Activated CD8-positive, alpha-beta memory T cell treated with anti-CD3 and anti-CD28 coated beads, Interleukin-2, amount 50 U/mL, for 1 hour (primary cell): ENCODE measurements around the gene SELENOS.
A peak's percentile ranks its signal among the peaks of the same experiment; 100 is the strongest.

Experiments
- DNase-seq: peaks from one replicate; pipeline ENCODE4 v3.0.0-alpha.2; 2020; ENCODE audit errors: extremely low read depth

SELENOS gene

GRCh38 chr15:101276501-101277037 lies 716 bp downstream of the SELENOS start:
- DNase-seq: no peak

GRCh38 chr15:101275018-101275417 lies 2.3 kb downstream of the SELENOS start:
- DNase-seq: no peak

- no peak for DNase-seq
These were observed 3.8 kb downstream of the SELENOS start for GRCh38 chr15:101273534-101273933.

DNA sequence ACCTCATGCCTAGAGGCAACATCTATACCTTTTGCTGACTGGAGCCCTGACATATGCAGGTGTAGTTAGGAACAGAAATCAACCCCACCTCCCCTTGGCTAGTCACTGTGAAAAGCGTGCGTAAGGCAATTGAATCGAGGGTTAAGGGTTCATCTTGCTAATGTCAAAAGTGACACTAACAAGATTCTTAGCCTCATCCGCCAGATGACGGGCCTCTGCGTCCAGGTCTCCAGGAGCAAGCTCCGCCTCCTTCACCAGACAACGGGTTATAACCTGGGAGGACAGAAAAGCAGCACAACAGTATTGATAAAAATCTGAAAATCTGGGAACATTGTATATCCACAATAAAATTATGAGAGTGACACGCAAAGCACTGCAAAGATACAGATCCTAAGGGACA lies 4.7 kb downstream of the SELENOS start:
- DNase-seq: no peak

GRCh38 chr15:101269479-101270223 lies 7.6 kb downstream of the SELENOS start:
- no peak for DNase-seq

DNA sequence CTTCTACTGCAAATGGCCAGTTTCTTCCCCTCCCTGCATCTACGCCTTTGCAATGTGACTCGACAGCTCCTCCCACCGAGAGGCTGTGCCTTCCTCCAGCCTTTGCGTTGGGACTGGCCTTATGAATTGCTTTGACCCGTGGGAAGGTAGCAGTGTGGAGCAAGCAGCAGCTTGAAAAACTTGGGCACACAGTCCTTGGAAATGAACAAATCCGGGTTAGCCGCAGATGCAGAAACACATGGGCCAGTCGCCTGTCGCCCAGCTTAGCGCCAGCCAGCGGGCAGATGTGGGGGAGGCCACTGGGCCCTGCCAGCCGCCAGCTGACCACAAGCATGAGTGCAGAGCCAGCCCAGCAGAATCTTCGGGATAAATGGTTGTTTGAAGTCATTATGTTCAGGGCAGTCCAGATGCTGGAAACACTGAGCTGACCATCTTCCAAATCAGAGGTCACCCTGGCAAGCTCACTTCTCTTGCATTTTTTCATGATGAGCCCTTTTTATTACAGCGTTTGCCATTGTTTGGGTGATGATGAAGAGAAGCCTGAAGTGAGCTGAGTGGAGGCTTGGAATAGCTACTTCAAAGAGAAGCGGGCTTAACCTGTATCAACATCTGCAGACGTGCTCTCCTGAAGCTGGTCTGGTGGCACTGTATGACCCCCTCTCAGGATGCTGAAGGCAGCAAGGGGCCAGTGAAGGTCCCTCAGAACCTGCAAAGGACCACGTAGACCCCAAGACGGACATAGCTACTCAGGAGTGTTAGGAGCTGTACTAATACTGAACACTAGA lies 9.8 kb downstream of the SELENOS start:
- DNase-seq: no peak

GRCh38 chr15:101266787-101267186 lies 10.5 kb downstream of the SELENOS start:
- DNase-seq: no peak

DNA sequence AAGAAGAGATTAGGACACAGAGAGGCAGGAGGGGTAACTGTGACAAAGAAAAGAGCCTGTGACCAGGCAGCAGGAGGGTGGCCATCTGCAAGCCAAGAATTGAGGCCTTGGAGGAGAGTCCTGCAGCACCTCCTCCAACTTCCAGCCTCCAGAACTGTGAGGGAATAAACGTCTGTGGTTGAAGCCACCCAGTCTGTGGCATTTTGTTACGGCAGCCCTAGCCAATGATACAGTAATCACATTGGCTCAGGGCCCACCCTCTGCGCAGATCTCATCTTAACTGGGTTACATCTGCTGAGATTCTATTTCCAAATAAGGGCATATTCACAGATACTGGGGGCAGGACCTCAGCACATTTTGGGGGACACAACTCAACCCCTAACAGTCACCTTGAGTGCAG lies 11.3 kb downstream of the SELENOS start:
- no peak for DNase-seq

GRCh38 chr15:101264911-101265641 lies 12.2 kb downstream of the SELENOS start:
- no peak for DNase-seq

GRCh38 chr15:101264011-101264410 lies 13.3 kb downstream of the SELENOS start:
- no peak for DNase-seq

GRCh38 chr15:101262551-101262950 lies 14.7 kb downstream of the SELENOS start:
- DNase-seq: no peak

DNA sequence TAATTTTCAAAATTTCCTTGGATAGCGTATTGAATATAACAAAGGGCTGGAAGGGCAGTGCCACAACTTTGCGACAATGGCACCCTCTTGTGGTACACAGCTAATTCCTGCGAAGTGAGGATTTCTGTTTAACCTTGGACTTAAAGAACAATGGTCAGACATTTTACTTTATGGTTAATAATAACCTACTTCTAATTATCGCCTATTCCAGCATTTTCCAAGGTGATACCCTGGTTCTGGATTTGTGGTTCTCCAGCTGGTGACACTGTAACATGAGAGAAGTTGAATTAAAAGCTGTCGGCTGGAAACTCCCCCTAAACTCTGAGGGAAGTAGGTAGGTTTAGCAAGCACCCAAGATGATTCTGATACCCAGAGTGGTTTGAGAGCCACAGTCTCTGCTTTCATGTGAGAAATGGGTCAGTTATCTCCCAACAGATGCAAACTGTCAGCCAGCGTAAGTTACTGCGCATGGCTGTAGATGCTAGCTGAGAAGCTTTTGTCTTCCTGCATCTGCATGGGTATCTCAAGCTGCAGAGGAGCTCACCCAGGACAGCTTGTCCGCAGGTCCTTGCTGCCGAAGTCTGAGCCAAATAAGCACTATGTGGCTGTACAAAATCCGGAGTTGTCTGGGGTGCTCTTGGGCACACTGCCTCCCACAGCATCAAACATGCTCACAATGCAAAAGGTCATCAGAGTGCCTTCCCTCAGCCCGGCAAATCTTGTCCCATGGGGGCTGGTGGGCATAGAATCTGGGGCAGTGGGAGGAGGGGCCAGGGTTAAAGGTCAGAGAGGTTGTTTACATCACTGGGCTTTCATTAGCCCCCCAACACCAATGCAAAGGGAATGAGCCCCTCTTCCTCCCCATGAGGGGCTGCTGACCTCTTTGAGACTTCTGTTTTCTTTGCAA lies 18.8 kb downstream of the SELENOS start:
- no peak for DNase-seq

GRCh38 chr15:101256757-101257156 lies 20.5 kb downstream of the SELENOS start:
- no peak for DNase-seq

GRCh38 chr15:101255615-101256241 lies 21.6 kb downstream of the SELENOS start:
- DNase-seq: no peak

DNA sequence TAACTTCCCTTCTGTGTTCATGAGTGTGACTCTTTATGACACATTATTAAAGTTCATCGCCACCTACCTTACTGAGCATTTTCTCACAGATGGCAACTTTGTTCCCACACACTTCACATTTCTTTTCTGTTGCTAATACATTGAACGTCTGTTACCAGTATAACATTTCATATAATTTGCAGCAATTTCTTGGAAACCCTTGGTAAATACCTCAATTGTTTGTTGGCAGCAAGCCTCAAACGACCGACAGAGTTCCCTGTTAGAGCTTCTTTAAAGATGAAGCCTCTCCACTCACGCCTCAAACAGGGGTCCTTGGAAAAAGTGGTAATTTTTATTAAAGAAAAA lies 22.3 kb downstream of the SELENOS start:
- no peak for DNase-seq

GRCh38 chr15:101254157-101255050 lies 22.9 kb downstream of the SELENOS start:
- DNase-seq: no peak

- DNase-seq: no peak
These were observed 24.4 kb downstream of the SELENOS start for GRCh38 chr15:101252836-101253235.

DNA sequence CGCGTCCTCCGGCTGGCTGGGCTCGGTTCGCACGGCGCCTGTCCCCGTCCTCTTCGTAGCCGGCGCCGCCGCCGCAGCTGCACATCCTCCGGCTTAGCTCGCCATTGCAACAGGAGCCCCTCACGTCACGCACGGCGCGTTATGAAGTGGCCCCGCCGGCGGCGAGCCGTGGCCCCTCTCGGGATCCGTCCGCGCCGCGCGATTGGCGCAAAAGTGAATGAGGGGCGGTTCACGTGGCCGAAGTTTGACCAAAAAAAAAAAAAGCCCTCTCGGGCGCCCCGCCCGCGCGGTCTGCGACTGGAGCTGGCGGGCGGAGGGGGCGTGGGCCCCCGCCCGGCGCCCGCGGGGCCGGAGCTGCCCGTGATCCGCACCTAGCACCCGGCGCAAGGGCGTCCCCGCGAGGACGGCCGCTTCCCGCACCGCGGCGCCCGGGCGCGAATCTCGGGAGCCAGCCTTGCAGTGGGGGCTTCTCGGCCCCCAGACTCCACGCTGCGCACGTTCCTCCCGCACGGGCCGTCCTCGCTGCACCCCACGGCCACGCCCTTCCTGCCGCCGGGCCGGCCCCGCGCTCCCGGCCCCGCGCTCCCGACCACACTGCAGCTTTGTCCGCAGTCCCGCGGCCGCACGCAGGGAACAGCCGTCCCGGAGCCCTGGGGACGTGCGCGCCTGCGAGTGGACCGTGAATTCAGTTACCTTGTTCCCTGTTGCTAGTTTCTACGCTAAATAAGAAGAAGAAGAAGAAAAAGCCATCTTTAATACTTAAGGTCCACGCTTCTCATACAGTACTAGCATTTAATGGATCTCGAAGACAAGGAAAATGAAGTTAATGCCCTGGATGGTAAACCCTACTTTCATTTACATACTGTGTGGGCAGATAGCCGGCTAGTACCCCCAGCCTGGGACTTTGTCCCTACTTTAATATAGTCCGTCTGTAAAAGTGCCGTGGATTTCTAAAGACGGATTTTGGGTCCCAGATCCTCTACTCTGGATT lies 25.2 kb downstream of the SELENOS start, which contains the start of gene CHSY1:
TSS of gene CHSY1 (minus strand) at position 219 of the 991 bp plus-strand sequence. CDS start 592 bp downstream, outside the sequence.
- DNase-seq: peak; percentile 66
